Chondrocyte (in vitro differentiated cells): ENCODE measurements around the gene KBTBD3. TPM values are rescaled to one million over a fixed set of nuclear protein-coding genes. Genes with fewer than 3 reads are reported as not detected.
A peak's percentile ranks its signal among the peaks of the same experiment; 100 is the strongest.

Experiments
- DNase-seq: peaks from one replicate; pipeline ENCODE4 v3.0.0; 2021; ENCODE audit warnings: mixed read lengths, low spot score
- H3K27ac Mint-ChIP-seq: one replicate; pipeline ENCODE4 v1.8.0; 2021; ENCODE audit warnings: mild to moderate bottlenecking, moderate library complexity, mixed read lengths; ENCODE audit not compliant: unreplicated experiment
- H3K27me3 Mint-ChIP-seq: 2 replicates; pipeline ENCODE4 v1.8.0; 2021; ENCODE audit warnings: low read depth, mixed read lengths
- H3K36me3 Mint-ChIP-seq: 2 replicates; pipeline ENCODE4 v1.8.0; 2021; ENCODE audit warnings: low read depth, mixed read lengths
- H3K4me1 Mint-ChIP-seq: 2 replicates; pipeline ENCODE4 v1.8.0; 2021; ENCODE audit warnings: low read depth, mild to moderate bottlenecking, mixed read lengths
- H3K4me3 Mint-ChIP-seq: one replicate; pipeline ENCODE4 v1.8.0; 2021; ENCODE audit warnings: mild to moderate bottlenecking, moderate library complexity, mixed read lengths; ENCODE audit not compliant: unreplicated experiment
- H3K9me3 Mint-ChIP-seq: 2 replicates; pipeline ENCODE4 v1.8.0; 2021; ENCODE audit warnings: low read depth, mixed read lengths
- total RNA-seq: library from RNA; stranded (reverse); gene quantifications from 3 replicates; pipeline ENCODE4 v1.2.1, GENCODE V29; 2021
- TF ChIP-seq, protein P1 (sequence below): fragments of 200-600 bp; sonication (generic); IDR thresholded peaks from 2 replicates; pipeline ENCODE4 v1.5.0; 2021; ENCODE audit warnings: antibody characterized with exemption, mild to moderate bottlenecking, moderate library complexity

Gene KBTBD3
- total RNA-seq, 1 donor from 2014 or later = 3.5 TPM

DNA sequence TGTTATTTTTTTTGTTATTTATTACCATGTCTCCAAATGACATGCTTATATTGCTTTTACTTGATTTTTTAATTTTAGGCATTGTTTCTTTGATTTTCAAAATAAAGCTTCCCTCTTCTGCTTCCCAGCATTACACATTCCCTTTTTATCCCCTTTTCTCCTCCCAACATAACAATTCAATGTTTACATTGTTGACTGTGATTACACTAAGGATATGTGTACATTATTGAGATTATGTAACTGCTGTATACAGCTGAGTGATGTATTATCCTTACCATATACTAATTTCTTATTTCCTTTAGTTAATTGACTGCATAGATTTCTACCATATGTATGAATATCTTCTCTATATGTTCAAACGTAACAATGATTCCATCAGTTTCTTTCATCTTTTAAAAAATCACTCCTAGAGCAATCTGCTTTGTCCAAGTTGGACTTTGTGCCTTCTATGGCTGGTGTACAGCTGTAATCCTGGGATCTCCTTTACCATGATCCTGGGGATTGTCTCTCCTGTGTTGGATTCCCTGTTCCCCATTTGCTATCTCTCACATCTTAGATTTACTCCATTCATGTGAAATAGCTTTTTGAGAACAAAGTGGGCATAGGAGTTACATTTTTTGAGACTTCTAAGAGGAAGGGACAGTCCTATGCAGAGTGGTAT, 21.9 kb upstream of the KBTBD3 start:
- H3K27ac Mint-ChIP-seq = no peak overlapping the region
- no peaks in the 10 kb centered on the region for H3K9me3 Mint-ChIP-seq
- no peak overlapping the region for H3K4me3 Mint-ChIP-seq
- TF ChIP-seq, protein P1, sequence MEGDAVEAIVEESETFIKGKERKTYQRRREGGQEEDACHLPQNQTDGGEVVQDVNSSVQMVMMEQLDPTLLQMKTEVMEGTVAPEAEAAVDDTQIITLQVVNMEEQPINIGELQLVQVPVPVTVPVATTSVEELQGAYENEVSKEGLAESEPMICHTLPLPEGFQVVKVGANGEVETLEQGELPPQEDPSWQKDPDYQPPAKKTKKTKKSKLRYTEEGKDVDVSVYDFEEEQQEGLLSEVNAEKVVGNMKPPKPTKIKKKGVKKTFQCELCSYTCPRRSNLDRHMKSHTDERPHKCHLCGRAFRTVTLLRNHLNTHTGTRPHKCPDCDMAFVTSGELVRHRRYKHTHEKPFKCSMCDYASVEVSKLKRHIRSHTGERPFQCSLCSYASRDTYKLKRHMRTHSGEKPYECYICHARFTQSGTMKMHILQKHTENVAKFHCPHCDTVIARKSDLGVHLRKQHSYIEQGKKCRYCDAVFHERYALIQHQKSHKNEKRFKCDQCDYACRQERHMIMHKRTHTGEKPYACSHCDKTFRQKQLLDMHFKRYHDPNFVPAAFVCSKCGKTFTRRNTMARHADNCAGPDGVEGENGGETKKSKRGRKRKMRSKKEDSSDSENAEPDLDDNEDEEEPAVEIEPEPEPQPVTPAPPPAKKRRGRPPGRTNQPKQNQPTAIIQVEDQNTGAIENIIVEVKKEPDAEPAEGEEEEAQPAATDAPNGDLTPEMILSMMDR = no peak
- peaks cover 30% of the 10 kb centered on the region for H3K36me3 Mint-ChIP-seq
- H3K4me1 Mint-ChIP-seq = no peaks in the 10 kb centered on the region
- DNase-seq = no peak
- no peaks in the 10 kb centered on the region for H3K27me3 Mint-ChIP-seq

DNA sequence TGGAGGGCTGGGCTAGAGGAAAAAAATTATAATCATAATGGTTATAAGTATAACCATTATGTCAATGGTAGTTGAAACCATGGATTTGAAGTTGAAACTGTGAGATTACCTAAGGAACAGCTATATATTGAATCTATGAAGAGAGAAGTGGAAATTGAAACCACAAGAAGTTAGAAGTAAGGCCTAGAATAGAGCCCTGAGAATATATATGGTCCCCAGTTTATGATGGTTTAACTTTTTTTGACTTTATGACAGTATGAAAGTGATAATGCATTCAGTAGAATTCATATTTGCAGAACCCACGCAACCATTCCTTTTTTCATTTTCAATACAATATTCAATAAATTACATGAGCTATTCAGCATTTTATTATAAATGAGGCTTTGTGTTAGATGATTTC, 15.3 kb upstream of the KBTBD3 start:
- no peak for DNase-seq
- no peak overlapping the region for H3K27ac Mint-ChIP-seq
- peaks cover 27% of the 10 kb centered on the region for H3K36me3 Mint-ChIP-seq
- H3K4me1 Mint-ChIP-seq = peaks cover 42% of the 10 kb centered on the region
- no peak overlapping the region for H3K4me3 Mint-ChIP-seq
- H3K27me3 Mint-ChIP-seq = no peaks in the 10 kb centered on the region
- TF ChIP-seq, protein P1 = no peak
- H3K9me3 Mint-ChIP-seq = no peaks in the 10 kb centered on the region

DNA sequence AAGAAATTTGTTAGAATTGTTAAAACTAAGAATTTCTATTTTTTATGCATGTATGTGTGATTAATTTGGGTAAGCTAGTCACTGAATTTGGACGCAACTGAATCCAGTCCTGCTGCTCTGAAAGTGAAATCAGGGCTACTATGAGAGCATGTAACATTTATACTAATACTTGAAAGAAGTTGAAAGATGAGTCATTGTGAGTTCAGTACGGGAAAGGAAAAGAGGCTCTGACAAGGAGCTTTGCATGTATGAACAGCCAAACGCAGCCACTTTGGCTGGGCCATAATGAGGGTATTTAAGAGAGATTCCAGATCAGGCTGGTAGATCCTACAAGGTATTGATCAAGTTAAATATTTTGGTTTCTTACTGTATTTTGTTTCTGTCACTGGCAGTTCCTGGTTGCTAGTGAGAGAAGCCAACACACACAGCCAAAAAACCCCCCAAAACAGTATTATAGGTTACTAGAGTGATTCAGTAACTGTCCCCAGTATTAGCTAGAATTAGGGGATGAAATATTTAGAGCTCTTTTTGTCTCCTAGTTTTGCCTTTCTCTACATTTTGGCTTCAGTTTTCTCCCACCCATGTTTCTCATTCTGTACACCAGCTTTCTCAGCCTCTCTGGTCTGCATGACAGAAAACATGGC, 14.5 kb upstream of the KBTBD3 start:
- TF ChIP-seq, protein P1 = no peak
- H3K4me1 Mint-ChIP-seq = peaks cover 48% of the 10 kb centered on the region
- peaks cover 21% of the 10 kb centered on the region for H3K36me3 Mint-ChIP-seq
- H3K9me3 Mint-ChIP-seq = no peaks in the 10 kb centered on the region
- peak overlapping the region; percentile 84 for H3K27ac Mint-ChIP-seq
- peak overlapping the region; percentile 39 for H3K4me3 Mint-ChIP-seq
- H3K27me3 Mint-ChIP-seq = no peaks in the 10 kb centered on the region
- no peak for DNase-seq

DNA sequence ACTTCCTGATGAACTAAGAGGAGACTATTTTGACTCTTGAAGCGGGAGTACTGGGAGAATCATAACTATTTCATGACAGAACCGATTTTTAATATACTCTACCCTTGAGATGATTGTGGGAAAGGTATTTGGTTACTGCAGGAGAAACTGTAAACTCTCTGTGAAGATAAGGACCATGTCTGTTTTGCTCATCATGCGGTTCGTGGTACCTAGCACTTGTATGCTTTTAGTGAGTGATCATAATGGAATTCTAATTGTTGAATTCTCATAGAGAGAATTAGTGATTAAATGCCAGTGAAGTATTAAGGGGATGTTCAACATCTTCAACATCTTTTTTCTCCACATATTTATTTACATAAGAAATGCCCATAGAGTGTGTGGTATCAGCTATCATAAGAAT, 11.7 kb upstream of the KBTBD3 start:
- H3K27ac Mint-ChIP-seq = peak overlapping the region; percentile 18
- TF ChIP-seq, protein P1 = no peak
- peaks cover 11% of the 10 kb centered on the region for H3K36me3 Mint-ChIP-seq
- H3K4me1 Mint-ChIP-seq = peaks cover 54% of the 10 kb centered on the region
- H3K27me3 Mint-ChIP-seq = no peaks in the 10 kb centered on the region
- no peak for DNase-seq
- H3K4me3 Mint-ChIP-seq = no peak overlapping the region
- H3K9me3 Mint-ChIP-seq = no peaks in the 10 kb centered on the region

DNA sequence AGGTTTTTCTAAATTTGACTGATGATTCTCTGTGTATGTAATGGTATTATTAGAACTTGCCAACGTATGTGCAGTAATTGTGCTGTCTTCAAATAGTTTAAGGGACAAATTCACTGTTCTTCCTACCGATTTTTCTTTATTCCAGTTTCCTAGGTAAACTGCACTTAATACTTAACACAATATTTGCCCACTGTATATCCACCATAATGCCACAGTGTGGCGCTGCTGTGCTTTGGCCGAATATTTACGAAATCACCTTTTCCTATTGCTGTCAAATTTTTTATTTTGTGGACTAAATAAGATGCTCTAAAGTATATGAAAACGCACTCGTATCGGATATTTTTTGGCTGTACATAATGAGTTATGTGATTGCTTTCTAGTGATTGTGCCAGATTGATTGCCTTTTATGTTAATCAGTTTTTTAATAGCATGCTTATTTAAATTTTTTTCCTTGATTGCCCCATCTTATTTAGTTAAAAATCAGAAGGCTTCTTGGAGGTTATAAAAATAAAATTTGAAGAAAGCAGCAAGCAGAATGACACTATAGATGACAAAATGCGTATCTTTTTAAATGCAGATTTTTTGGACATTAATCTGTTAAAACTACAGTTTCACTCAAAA, 10.8 kb upstream of the KBTBD3 start:
- TF ChIP-seq, protein P1 = peak; percentile 97
- peaks cover 11% of the 10 kb centered on the region for H3K36me3 Mint-ChIP-seq
- no peak overlapping the region for H3K27ac Mint-ChIP-seq
- H3K4me1 Mint-ChIP-seq = peaks cover 50% of the 10 kb centered on the region
- DNase-seq = no peak
- H3K27me3 Mint-ChIP-seq = no peaks in the 10 kb centered on the region
- H3K9me3 Mint-ChIP-seq = no peaks in the 10 kb centered on the region
- no peak overlapping the region for H3K4me3 Mint-ChIP-seq
